ENCODE results near the gene STIM2.

DNA sequence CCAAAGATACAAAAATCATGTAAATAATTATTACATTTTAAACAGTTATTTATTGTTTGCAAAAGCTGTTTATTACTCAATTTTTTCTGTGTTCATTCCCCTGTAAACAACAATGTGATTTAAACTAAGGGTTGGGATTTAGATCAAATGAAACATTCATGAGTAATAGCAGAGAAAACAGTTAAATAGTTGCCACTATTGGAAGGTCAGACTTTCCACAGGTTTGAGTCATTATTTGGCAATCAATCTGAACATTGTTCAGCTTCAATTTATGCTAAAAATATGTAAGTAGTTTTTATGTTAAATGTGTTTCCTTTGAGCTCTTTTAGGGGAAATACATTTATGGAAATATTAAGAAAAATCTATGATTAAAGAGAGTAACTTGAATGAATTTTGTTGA lies 144.9 kb downstream of the STIM2 start:
- TF ChIP-seq EP300 (IDR thresholded peaks at IDR 0.05) (no peak), POLR2AphosphoS5 (IDR thresholded peaks at IDR 0.05) (no peak)
- TF ChIP-seq, protein P1, sequence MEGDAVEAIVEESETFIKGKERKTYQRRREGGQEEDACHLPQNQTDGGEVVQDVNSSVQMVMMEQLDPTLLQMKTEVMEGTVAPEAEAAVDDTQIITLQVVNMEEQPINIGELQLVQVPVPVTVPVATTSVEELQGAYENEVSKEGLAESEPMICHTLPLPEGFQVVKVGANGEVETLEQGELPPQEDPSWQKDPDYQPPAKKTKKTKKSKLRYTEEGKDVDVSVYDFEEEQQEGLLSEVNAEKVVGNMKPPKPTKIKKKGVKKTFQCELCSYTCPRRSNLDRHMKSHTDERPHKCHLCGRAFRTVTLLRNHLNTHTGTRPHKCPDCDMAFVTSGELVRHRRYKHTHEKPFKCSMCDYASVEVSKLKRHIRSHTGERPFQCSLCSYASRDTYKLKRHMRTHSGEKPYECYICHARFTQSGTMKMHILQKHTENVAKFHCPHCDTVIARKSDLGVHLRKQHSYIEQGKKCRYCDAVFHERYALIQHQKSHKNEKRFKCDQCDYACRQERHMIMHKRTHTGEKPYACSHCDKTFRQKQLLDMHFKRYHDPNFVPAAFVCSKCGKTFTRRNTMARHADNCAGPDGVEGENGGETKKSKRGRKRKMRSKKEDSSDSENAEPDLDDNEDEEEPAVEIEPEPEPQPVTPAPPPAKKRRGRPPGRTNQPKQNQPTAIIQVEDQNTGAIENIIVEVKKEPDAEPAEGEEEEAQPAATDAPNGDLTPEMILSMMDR (IDR thresholded peaks at IDR 0.05) = no peak

Data from esophagus muscularis mucosa (tissue), 4 donors.